ENCODE measurements around the gene ADAP2.

DNA sequence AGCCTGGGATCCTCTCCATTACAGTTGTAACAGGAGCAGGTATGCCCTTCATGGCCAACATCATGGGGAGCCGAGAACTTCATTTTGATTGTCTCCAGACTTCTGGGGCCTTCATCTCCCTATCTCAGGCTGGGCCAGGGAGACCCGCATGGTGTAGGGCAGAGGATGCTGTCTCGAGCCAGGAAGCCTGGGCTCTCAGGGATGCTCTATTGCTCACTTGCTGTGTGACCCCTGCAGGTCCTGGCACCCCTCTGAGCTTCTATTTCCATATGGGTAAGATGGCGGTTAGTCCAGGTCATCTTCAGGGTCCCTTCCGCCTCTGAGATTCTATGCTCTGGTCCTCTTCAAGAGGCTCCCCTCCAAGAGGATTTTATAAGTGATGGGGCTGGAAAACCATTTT, 28.4 kb downstream of the ADAP2 start:
- TF ChIP-seq, protein P1, sequence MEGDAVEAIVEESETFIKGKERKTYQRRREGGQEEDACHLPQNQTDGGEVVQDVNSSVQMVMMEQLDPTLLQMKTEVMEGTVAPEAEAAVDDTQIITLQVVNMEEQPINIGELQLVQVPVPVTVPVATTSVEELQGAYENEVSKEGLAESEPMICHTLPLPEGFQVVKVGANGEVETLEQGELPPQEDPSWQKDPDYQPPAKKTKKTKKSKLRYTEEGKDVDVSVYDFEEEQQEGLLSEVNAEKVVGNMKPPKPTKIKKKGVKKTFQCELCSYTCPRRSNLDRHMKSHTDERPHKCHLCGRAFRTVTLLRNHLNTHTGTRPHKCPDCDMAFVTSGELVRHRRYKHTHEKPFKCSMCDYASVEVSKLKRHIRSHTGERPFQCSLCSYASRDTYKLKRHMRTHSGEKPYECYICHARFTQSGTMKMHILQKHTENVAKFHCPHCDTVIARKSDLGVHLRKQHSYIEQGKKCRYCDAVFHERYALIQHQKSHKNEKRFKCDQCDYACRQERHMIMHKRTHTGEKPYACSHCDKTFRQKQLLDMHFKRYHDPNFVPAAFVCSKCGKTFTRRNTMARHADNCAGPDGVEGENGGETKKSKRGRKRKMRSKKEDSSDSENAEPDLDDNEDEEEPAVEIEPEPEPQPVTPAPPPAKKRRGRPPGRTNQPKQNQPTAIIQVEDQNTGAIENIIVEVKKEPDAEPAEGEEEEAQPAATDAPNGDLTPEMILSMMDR (IDR thresholded peaks at IDR 0.05) = no peak
- TF ChIP-seq POLR2AphosphoS5 (IDR thresholded peaks at IDR 0.05) = no peak

Measured in stomach (tissue), 4 donors.